ENCODE results near the gene TTC9. TPM values are rescaled to one million over a fixed set of nuclear protein-coding genes. Genes with fewer than 3 reads are reported as not detected.

The TTC9 gene
- total RNA-seq, 1 experiment from 2014 or later: 0.49 TPM

- Histone ChIP-seq H3K27me3 (ENCODE audit: control insufficient read depth, insufficient read depth, low read length) (no peaks in the 10 kb centered on the region), H3K27ac (ENCODE audit: low read length) (no peak overlapping the region), H3K4me1 (ENCODE audit: control insufficient read depth, insufficient read depth, low read length) (no peaks in the 10 kb centered on the region), H3K9me3 (ENCODE audit: control insufficient read depth, insufficient read depth, low read depth, low read length) (no peaks in the 10 kb centered on the region), H3K36me3 (ENCODE audit: control insufficient read depth, insufficient read depth, low read length) (no peaks in the 10 kb centered on the region), H3K4me3 (ENCODE audit: low read depth in 2 of 2, low read length in 2 of 2) (no peak overlapping the region)
- no peak for DNase-seq (ENCODE audit: low read depth, low spot score)
- POLR2A ChIA-PET: no interaction called here
- TF ChIP-seq, protein P1, sequence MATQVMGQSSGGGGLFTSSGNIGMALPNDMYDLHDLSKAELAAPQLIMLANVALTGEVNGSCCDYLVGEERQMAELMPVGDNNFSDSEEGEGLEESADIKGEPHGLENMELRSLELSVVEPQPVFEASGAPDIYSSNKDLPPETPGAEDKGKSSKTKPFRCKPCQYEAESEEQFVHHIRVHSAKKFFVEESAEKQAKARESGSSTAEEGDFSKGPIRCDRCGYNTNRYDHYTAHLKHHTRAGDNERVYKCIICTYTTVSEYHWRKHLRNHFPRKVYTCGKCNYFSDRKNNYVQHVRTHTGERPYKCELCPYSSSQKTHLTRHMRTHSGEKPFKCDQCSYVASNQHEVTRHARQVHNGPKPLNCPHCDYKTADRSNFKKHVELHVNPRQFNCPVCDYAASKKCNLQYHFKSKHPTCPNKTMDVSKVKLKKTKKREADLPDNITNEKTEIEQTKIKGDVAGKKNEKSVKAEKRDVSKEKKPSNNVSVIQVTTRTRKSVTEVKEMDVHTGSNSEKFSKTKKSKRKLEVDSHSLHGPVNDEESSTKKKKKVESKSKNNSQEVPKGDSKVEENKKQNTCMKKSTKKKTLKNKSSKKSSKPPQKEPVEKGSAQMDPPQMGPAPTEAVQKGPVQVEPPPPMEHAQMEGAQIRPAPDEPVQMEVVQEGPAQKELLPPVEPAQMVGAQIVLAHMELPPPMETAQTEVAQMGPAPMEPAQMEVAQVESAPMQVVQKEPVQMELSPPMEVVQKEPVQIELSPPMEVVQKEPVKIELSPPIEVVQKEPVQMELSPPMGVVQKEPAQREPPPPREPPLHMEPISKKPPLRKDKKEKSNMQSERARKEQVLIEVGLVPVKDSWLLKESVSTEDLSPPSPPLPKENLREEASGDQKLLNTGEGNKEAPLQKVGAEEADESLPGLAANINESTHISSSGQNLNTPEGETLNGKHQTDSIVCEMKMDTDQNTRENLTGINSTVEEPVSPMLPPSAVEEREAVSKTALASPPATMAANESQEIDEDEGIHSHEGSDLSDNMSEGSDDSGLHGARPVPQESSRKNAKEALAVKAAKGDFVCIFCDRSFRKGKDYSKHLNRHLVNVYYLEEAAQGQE (IDR thresholded peaks at IDR 0.05; ENCODE audit: insufficient read depth in 1 of 2, low read depth in 2 of 2, low read length in 1 of 2): no peak
- no TSS peak for BruUV-seq (replicated peaks)
- in situ Hi-C loops (cut with HindIII; ENCODE audit: low pct_unique_long_range_greater_than_20kb, low sequenced_read_pairs): no loop called here
- CTCF ChIA-PET: no interaction called here
- intact Hi-C loops (cut with micrococcal nuclease; ENCODE audit: unreplicated experiment): no loop called here
- ATAC-seq: no peak
These were observed 83.2 kb downstream of the TTC9 start for GRCh38 chr14:70724944-70725343.

Other genes with a start within 250 kb of the TTC9 start
- 13.6 TPM for gene SYNJ2BP, start 224.8 kb upstream of the TTC9 start, total RNA-seq (2021; ENCODE audit: unreplicated experiment)
- 0.08 TPM for gene ADAM21, start 189.7 kb upstream of the TTC9 start, total RNA-seq (2021; ENCODE audit: unreplicated experiment)
- 0.31 TPM for gene ADAM20, start 106.9 kb upstream of the TTC9 start, total RNA-seq (2021; ENCODE audit: unreplicated experiment)
- gene MED6, start 41.3 kb upstream of the TTC9 start, total RNA-seq (2021; ENCODE audit: unreplicated experiment): 24.4 TPM
- 12.1 TPM for gene MAP3K9, start 167.6 kb downstream of the TTC9 start, total RNA-seq (2021; ENCODE audit: unreplicated experiment)

All from Panc1 (cell line).